HG02623 (cell line): ENCODE measurements around the gene ITGAE.
"Not testable (repeated sequence)": the region's sequence is repeated elsewhere in the genome, so short reads cannot be mapped to it uniquely, and the experiment has no call there.

Experiments used
- ATAC-seq: cut with Tn5 transposase; IDR thresholded peaks from one replicate; pipeline ENCODE4 v1.9.1; 2021; ENCODE audit warnings: moderate library complexity; ENCODE audit not compliant: unreplicated experiment

Gene ITGAE

DNA sequence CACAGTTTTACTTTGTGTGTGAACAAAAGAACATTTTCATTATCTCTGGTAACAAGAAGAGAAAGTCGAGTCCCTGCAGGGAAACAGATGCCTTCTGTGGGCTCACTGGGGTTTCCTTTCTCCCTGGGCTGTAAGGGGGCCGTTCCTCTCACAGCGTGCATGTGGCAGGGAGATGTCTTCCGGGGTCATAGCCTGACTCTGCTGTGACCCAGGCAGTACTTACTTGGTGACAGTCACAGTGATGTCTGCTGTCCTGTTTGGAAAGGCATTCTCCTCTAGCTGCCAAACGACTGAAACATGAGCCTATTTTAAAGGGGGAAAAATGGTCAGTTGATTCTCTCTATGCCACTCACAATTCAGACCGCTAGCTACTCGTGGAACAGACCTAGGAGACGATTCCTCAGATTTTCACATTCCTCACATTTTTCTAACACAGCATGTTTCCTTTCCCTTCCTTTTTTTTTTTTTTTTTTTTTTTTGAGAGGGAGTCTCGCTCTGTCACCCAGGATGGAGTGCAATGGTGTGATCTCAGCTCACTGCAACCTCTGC lies 70.0 kb downstream of the ITGAE start:
- no peak for ATAC-seq

DNA sequence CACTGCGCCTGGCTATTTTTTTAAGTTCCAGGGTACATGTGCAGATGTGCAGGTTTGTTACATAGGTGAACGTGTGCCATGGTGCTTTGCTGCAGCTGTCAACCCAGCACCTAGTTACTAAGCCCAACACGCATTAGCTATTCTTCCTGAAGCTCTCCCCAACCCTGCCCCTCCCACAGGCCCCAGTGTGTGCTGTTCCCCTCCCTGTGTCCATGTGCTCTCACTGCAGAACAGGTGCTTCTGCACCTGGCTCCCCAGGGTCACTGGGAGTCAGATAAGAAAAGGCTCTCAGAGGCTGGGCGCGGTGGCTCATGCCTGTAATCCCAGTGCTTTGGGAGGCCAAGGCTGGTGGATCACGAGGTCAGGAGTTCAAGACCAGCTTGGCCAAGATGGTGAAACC lies 71.1 kb downstream of the ITGAE start:
- ATAC-seq: no peak

DNA sequence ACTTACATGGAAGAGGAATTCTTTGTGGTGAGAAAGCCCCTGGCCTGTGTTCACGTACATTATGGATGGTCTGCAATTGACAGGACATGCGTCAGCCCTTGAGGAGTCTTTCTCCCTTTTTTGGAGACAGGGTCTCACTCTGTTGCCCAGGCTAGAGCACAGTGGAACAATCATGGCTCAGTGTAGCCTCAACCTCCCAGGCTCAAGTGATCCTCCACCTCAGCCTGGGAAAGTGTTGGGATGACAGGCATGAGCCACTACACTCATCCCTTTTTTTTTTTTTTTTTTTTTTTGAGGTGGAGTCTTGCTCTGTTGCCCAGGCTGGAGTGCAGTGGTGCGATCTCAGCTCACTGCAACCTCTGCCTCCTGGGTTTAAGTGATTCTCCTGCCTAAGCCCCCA lies 72.9 kb downstream of the ITGAE start:
- not testable (repeated sequence) for ATAC-seq

DNA sequence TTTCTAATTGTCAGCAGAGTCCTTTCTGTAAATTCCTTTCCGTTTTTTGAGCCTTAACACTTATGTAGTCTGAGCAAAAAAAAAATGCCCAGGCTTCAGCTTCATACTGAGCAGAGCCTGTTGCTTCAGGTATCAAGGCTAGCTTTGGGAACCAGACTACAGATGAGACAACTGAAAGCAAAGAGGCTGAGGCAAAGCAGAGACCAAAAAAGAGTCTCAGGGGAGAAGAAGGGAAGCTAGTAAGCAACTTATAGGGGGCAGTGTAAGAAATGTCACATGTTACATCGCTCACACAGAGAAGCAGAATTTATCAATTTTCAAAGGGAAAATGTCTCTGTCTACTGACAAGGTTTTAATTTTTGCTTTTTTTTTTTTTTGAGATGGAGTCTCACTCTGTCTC lies 73.9 kb downstream of the ITGAE start:
- no peak for ATAC-seq

DNA sequence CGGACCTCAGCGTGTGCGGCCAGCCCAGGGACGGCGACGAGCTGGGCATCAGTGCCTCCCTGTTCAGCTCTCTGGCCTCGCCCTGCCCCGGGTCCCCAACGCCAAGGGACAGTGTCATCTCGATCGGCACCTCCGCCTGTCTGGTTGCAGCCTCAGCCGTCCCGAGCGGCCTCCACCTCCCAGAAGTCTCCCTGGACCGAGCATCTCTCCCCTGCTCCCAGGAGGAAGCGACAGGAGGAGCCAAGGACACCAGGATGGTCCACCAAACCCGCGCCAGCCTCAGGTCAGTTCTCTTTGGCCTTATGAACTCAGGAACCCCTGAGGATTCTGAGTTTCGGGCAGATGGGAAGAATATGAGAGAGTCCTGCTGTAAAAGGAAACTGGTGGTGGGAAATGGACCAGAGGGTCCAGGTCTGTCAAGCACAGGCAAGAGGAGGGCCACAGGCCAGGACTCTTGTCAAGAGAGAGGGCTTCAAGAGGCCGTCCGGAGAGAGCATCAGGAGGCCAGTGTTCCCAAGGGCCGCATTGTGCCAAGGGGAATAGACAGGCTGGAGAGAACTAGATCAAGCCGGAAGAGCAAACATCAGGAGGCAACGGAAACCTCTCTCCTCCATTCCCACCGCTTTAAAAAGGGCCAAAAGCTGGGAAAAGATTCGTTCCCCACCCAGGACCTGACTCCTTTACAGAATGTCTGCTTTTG lies 76.5 kb downstream of the ITGAE start:
- ATAC-seq: no peak

DNA sequence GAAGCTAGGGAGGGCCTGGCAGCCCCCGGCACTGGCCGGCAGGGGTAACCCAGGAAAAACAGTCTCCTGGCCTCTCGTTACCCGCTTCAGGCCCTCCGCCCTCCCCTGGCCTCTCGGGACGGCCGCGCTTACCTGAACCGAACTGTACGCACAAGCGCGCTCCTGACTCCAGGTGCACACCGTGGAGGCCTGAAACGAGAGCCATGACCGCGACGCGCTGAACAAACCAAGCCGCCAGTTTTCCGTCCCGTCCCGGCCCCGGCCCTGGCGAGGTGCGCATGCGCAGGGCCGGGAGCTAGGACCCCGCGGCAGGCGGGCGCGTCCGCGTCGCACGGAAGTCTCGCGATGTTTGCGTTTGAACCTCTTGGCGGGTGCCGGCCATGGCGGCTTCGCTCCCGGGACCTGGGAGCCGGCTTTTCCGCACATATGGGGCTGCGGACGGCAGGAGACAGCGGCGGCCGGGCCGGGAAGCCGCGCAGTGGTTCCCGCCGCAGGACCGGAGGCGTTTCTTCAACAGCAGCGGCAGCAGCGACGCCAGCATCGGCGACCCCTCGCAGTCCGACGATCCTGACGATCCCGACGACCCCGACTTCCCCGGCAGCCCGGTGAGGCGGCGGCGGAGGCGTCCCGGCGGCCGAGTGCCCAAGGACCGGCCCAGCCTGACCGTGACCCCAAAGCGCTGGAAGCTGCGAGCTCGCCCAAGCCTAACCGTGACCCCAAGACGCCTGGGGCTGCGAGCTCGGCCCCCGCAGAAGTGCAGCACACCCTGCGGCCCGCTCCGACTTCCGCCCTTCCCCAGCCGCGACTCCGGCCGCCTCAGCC lies 77.2 kb downstream of the ITGAE start, which contains the start of gene HASPIN:
HASPIN (plus strand) TSS at position 348 of the 822 bp plus-strand sequence; CDS start at position 381, 33 bp downstream.
- ATAC-seq: peak; percentile 74

DNA sequence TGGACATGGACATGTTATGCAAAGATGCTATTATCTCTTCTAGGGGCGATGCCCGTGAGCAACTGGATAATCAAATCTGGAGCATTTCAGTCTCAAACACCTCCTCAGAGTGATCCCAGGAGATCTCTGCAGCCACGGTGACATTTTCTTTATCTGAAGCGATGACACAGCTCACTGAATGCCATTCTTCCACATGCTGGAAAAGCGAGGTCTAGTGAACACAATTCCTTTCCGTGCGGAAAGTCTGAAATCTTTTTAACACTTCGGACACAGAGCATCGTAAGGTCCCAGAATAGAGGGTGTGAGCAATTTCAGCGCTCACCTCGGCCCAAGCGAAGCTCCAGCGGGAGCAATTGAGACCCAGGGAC lies 77.8 kb downstream of the ITGAE start:
- no peak for ATAC-seq

DNA sequence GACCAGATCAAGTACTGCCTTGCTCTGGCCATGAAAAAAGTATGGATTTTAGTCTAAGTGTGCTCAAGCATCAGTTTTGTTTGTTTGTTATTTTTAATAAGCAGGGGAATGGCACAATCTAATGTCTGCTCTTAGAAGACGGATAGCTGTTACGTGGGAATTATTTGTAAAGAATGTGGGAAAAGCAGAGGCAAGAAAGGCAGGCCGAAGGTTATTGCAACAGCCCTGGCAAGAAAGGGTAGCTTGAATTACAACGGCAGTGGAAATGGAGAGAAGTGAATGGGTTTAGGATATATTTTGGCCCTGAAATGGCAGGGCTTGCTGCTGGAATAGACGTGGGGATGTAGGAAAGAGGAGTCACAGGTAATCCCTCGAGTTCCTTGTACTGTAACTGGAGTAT lies 78.3 kb downstream of the ITGAE start:
- ATAC-seq: no peak

DNA sequence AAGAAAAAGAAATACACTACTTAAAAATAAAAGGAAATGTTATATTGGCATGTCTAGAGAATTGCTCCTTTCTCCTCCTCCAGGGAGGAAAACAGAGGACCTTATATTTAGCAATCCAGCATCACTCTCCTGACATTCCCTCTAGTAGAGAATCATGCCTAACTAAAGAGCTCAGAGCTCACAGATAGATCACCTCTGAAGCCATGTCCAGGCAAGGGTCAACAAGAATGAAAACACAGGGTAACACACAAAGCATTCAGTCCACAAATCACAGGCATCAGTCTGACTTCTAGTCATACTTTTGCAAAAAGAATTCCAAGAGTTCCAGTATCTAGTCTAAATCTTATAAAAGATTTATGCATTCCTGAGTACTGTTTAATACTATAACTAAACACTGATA lies 81.7 kb downstream of the ITGAE start:
- ATAC-seq: no peak

DNA sequence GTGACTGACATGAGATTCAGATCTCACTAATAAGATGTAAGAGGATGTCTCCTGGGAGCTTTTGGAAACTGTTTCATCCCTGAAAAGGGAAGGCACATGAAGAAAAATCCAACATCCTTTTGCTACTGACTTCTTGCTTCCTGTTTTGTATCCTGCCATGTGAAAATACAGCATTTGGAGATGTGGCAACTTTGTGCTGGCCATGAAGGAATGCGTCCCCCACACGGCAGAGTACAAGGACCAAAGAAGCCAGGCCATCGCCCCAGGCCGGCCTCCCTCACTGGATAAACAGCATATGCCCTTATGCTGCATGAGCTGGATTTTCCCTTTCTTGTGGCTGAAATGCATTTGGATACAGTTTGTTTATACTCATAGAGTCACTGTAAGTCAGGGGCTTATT lies 82.8 kb downstream of the ITGAE start:
- no peak for ATAC-seq

DNA sequence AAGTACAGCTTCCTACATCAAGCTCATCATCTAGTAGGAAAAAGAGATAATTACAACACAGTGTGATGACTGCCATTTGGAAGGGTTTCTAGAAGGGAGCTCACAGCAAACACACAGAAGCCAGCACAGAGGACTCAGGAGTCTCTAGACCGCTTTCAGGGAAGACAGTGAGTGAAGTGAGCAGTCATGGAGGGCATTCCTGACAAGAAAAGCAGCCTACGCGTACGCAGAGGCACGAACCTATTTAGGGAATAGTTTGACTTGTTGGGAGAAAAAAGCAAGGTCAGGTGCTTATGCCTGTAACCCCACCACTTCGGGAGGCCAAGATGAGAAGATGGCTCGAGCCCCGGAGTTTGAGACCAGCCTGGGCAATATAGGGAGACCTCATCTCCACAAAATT lies 85.7 kb downstream of the ITGAE start:
- no peak for ATAC-seq

DNA sequence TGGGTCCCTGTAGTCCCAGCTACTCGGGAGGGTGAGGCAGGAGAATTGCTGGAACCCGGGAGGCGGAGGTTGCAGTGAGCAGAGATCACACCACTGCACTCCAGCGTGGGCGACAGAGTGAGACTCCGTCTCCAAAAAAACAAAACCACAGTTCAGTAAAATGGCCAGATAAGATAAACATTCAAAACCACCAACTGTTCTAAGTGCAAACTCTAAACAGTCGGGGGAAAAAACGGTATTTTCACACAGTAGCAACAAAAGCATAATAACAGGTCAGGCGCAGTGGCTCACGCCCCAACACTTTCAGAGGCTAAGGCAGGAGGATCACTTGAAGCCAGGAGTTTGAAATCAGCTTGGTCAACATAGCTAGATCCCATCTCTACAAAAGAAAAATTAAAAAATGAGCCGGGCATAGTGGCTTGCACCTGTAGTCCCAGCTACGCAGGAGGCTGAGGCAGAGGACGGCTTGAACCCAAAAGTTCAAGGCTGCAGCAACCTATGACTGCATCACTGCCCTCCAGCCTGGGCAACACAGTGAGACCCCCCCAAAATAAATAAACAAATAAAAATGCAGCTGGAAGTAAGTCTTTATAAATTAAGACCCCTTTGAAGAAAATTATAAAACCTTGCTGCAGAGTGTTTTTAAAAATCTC lies 88.1 kb downstream of the ITGAE start:
- ATAC-seq: no peak

DNA sequence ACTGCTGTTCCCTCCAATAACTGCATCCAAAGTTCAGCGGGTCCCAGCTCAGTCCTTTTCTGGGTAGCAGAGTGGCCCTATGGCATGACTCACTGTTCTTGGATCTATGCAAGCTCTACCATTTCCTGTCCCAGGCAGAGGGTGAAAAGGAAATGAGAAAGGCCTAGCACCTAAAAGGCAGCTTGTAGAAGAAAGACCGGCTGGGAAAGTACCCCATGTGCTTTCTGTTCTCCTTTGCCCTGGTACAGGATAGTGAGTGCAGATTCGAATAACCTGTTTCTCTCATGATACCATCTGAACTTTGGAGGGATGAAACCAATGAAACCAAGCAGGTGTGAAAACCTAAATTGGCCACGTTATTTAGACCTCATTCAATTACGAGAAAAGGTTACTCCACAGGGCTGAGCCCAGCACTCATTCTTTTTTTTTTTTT lies 90.0 kb downstream of the ITGAE start:
- peak; percentile 90 for ATAC-seq

DNA sequence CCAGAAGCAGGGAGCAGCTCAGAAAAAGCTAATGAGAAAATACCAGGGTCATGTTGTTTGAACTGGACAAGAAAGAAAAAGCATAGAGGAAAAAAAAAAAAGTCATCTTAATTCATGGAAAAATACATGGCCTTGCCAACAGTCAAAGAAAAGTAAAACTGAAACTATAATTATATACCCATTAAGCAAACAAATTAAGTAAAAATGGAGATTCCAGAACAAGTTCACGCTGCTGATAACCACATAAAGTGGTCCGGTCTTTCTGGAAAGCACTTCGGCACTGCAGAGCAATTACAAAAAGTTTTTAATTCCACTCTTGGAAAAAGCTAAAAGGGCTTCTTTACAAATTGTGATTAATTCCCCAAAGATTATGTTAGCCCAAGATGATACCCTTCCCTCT lies 92.6 kb downstream of the ITGAE start:
- ATAC-seq: no peak

DNA sequence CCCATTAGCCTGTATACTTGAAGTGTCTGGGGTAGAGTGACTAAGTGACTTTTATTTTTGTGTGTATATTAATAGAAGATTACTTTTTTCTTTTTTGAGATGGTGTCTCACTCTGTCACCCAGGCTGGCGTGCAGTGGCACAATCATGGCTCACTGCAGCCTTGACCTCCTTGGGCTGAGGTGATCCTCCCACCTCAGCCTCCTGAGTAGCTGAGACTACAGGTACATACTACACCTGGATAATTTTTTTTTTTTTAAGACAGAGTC lies 95.3 kb downstream of the ITGAE start:
- ATAC-seq: not testable (repeated sequence)

DNA sequence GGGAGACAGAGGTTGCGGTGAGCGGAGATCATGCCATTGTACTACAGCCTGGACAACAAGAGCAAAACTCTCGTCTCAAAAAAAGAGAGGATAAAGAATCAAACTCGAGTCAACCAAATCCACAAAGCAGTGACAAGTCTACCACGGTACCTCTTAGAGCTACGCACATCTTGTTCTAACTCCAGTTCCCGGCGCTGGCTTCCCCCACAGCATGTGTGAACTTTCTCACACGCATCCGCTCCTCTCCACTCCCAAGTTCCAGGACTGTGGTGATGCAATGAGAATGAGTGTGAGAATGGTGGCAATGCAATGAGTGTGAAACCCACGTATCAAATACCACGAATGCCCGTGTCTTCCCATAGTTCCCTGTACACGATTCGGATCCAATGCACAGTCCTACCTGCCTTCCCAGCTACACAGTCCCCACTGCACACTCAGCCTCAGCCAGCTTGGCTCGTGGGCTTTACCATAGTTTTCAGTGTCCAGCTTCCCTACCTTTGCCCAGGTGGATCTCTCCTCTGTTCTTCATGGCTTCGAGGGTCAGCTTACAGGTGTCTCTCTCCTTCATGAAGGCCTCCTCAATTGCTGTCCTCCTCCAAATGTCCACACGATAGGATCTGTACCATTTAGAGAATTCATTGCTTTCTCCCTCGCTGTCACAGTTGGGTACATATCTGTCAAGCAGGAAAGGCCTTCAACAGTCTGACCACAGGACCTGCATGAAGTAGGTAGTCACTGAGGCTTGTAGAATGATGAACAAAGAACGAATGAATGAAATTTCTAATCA lies 95.9 kb downstream of the ITGAE start:
- no peak for ATAC-seq

DNA sequence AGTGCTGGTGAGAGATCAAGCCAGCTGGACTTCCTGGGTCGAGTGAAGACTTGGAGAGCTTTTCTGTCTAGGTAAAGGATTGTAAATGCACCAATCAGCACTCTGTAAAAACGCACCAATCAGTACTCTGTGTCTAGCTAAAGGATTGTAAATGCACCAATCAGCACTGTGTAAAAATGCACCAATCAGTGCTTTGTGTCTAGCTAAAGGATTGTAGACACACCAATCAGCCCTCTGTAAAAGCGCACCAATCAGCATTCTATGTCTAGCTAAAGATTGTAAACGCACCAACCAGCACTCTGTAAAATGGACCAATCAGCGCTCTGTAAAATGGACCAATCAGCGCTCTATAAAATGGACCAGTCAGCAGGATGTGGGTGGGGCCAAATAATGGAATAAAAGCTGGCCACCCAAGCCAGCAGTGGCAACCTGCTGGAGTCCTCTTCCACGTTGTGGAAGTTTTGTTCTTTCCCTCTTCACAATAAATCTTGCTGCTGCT lies 98.9 kb downstream of the ITGAE start:
- ATAC-seq: not testable (repeated sequence)

DNA sequence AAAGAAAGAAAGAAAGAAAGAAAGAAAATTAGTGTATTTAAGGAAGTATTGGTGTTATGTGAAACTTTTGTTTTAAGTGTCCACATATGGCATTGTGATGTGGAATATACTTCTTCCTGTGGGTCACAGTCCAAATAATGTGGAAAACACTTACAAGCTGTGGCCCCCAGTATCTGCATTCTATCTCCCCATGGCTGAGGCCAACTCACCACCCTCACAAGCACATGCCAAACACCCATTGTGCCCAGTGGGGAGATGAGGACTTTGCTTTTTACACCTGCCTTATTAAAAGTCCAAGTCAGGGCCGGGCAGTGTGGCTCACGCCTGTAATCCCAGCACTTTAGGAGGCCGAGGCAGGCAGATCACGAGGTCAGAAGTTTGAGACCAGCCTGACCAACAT lies 101.0 kb downstream of the ITGAE start:
- ATAC-seq: no peak

DNA sequence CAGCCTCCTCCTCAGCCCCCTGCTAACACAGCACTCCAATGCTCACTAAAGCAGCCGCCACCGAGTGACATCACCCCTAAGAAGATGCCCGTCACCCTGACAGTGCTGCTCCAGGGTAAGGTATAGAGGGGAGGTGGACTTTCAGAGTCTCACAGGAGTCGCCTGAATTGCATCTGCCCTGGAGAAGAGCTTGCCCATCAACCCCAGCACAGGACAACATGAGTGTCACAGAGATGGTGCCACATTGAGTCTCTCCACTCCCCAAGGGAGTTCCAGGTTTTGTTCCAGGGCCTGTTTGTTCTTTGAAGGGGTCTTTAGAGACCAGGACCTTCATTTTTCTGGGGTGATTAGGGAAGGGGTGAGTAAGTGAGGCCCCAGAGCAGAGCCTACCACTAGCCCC lies 102.8 kb downstream of the ITGAE start:
- ATAC-seq: no peak

DNA sequence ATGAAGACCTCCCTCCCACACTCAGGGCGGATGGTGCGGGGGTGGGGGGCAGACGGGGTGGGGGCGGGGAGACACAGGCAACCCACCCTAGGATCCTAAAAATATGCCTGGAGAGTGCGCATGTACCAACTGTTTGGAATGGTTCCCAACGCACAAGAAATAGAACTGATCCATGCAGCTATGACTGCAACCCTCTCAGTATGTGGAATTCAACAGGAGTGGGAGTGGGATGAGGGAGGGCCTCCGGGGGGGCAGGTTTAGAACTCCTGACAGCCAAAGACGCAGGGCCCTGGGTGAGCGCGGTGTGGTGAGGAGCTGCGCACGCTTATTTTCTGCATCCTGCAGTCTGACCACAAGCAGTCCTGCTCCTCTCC lies 103.9 kb downstream of the ITGAE start:
- ATAC-seq: no peak
